Esophagus muscularis mucosa (tissue), 3 donors: ENCODE results near the gene C4orf51.

Source experiments
- CTCF ChIP-seq, 3 experiments: fragments of 200-600 bp in 2 of 3; fragments of 450-650 bp in 1 of 3; sonication (generic) in 2 of 3; IDR thresholded peaks; one replicate each; pipeline ENCODE4 v1.5.1; 2017 to 2019; ENCODE audit warnings: antibody characterized with exemption in 3 of 3, mild to moderate bottlenecking in 2 of 3, moderate library complexity in 1 of 3
- POLR2A ChIP-seq: fragments of 450-650 bp; IDR thresholded peaks from one replicate; pipeline ENCODE4 v1.6.1; 2017; ENCODE audit warnings: antibody characterized with exemption, moderate library complexity, mild to moderate bottlenecking, low read depth
- POLR2AphosphoS5 ChIP-seq, 2 donors: sonication (generic); formaldehyde crosslinking; IDR thresholded peaks; one replicate each; pipeline ENCODE4 v1.6.1; 2017; ENCODE audit warnings: antibody characterized with exemption in 2 of 2

DNA sequence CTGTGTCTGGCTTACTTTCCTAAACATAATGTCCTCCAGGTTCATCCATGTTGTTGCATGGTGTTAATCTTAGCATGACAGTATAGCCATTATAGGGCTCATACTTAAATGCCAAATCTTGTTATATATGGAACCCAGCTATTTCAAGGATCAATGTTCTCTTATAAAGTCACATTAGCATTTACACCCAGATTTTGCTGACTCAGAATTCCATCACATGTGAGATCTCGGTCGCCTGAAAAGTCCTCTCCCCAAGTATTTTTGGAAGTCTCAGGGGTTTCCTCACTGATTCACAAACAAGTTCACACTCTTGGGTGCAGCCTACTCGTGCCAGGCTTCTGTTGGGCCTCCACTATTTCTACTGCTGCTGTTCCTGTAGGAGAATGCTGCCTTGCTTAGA, 19.9 kb upstream of the C4orf51 start:
- TF ChIP-seq POLR2A = no peak
- no peak for TF ChIP-seq CTCF (IDR thresholded peaks at IDR 0.05)
- TF ChIP-seq POLR2AphosphoS5 (IDR thresholded peaks at IDR 0.05) = no peak
